SK-N-SH (cell line): ENCODE results near the gene TLR3. TPM values are rescaled to one million over a fixed set of nuclear protein-coding genes. Genes with fewer than 3 reads are reported as not detected.

ENCODE experiments used
- CTCF ChIA-PET: fragments of 300-600, 350-600 bp; formaldehyde crosslinking; extraction: SDS; loops from one replicate; lab custom pipeline; 2021; lab: Yijun Ruan, JAX
- POLR2A ChIA-PET: fragments of 350-600 bp; sonication (Branson Sonifier 250); formaldehyde crosslinking; extraction: SDS; loops from one replicate; lab custom pipeline; 2020; ENCODE audit warnings: antibody characterized with exemption, inconsistent platforms; lab: Yijun Ruan, JAX
- DNase-seq: peaks from one replicate; pipeline ENCODE4 v3.0.0; 2012
- H2AFZ ChIP-seq: fragments of 200-600 bp; sonication (generic); 2 replicates; pipeline ENCODE4 v1.8.1; 2016; ENCODE audit warnings: antibody characterized with exemption, mild to moderate bottlenecking, low read depth
- H3F3A ChIP-seq: fragments of 200-600 bp; sonication (generic); replicated peaks from 2 replicates; pipeline ENCODE3; 2016; ENCODE audit warnings: antibody characterized with exemption, mild to moderate bottlenecking; ENCODE audit not compliant: insufficient read depth
- H3K27ac ChIP-seq, 2 experiments: fragments of 200-500 bp in 1 of 2; fragments of 200-600 bp in 1 of 2; sonication (Bioruptor generic) in 1 of 2; sonication (generic), shearing (Covaris generic) in 1 of 2; 2 replicates each; pipeline versions ENCODE4 v1.5.1 to v1.6.1; 2014 to 2016; ENCODE audit warnings: low read depth in 2 of 2, inconsistent platforms in 1 of 2, low read length in 1 of 2, mild to moderate bottlenecking in 1 of 2, mixed read lengths in 1 of 2
- H3K27me3 ChIP-seq: fragments of 200-600 bp; sonication (generic), shearing (Covaris generic); 2 replicates; pipeline ENCODE4 v1.6.1; 2016; ENCODE audit warnings: mixed run types; ENCODE audit not compliant: insufficient read depth
- H3K36me3 ChIP-seq, 2 experiments: fragments of 200-500 bp in 1 of 2; fragments of 200-600 bp in 1 of 2; sonication (Bioruptor generic) in 1 of 2; sonication (generic) in 1 of 2; replicated peaks in 1 of 2; 2 replicates each; pipeline versions ENCODE3 to v1.5.1; 2014 to 2016; ENCODE audit warnings: low read length in 1 of 2, mild to moderate bottlenecking in 1 of 2; ENCODE audit not compliant: insufficient read depth in 2 of 2, control insufficient read depth in 1 of 2
- H3K4me1 ChIP-seq, 2 experiments: fragments of 200-500 bp in 1 of 2; fragments of 200-600 bp in 1 of 2; sonication (Bioruptor generic) in 1 of 2; sonication (generic), shearing (Covaris generic) in 1 of 2; 2 replicates each; pipeline versions ENCODE4 v1.5.1 to v1.6.1; 2014 to 2016; ENCODE audit warnings: low read depth in 1 of 2, low read length in 1 of 2, mixed run types in 1 of 2; ENCODE audit not compliant: insufficient read depth in 2 of 2, control insufficient read depth in 1 of 2
- H3K4me2 ChIP-seq: fragments of 200-600 bp; sonication (generic), shearing (Covaris generic); 2 replicates; pipeline ENCODE4 v1.6.1; 2017; ENCODE audit warnings: mixed run types
- H3K4me3 ChIP-seq, 2 experiments: fragments of 200-500 bp in 1 of 2; fragments of 200-600 bp in 1 of 2; sonication (Bioruptor generic) in 1 of 2; sonication (generic), shearing (Covaris generic) in 1 of 2; 2 replicates each; pipeline versions ENCODE4 v1.5.1 to v1.8.1; 2014 to 2016; ENCODE audit warnings: low read depth in 2 of 2, inconsistent platforms in 1 of 2, low read length in 1 of 2, mild to moderate bottlenecking in 1 of 2, mixed read lengths in 1 of 2, moderate library complexity in 1 of 2
- H3K79me2 ChIP-seq: fragments of 200-600 bp; sonication (generic); 2 replicates; pipeline ENCODE4 v1.8.1; 2017; ENCODE audit warnings: mild to moderate bottlenecking; ENCODE audit not compliant: insufficient read depth
- H3K9ac ChIP-seq: fragments of 200-600 bp; sonication (generic); 2 replicates; pipeline ENCODE4 v1.6.1; 2017; ENCODE audit warnings: mixed run types
- H3K9me2 ChIP-seq: fragments of 200-600 bp; sonication (generic); 2 replicates; pipeline ENCODE4 v1.6.1; 2017; ENCODE audit warnings: mixed run types
- H3K9me3 ChIP-seq: fragments of 200-600 bp; sonication (generic); 2 replicates; pipeline ENCODE4 v1.6.1; 2017; ENCODE audit warnings: mixed run types, mild to moderate bottlenecking, moderate library complexity
- H4K20me1 ChIP-seq: fragments of 200-600 bp; sonication (generic); 2 replicates; pipeline ENCODE4 v1.6.1; 2017; ENCODE audit warnings: mild to moderate bottlenecking, mixed run types; ENCODE audit not compliant: insufficient read depth
- CHD2 ChIP-seq: fragments of 150-350 bp; IDR thresholded peaks from 2 replicates; pipeline ENCODE4 v1.6.1; 2018; ENCODE audit warnings: low read length; ENCODE audit not compliant: partially characterized antibody
- CTCF ChIP-seq: fragments of 200-600 bp; sonication (generic); IDR thresholded peaks from 2 replicates; pipeline ENCODE4 v1.6.1; 2017; ENCODE audit warnings: antibody characterized with exemption, mild to moderate bottlenecking, moderate library complexity
- FOSL2 ChIP-seq: IDR thresholded peaks from 2 replicates; pipeline ENCODE4 v1.4.0; 2012; ENCODE audit warnings: low read depth, mild to moderate bottlenecking, moderate library complexity, borderline replicate concordance
- FOXM1 ChIP-seq: IDR thresholded peaks from 2 replicates; pipeline ENCODE4 v1.4.0; 2012; ENCODE audit warnings: low read depth, mild to moderate bottlenecking
- GATA2 ChIP-seq: sonication (generic); formaldehyde crosslinking; IDR thresholded peaks from 2 replicates; pipeline ENCODE4 v1.5.0; 2020; ENCODE audit warnings: mild to moderate bottlenecking, missing genetic modification reagents
- PBX3 ChIP-seq: IDR thresholded peaks from 2 replicates; pipeline ENCODE4; 2012
- RAD21 ChIP-seq: IDR thresholded peaks from 2 replicates; pipeline ENCODE4 v1.6.1; 2012; ENCODE audit warnings: mild to moderate bottlenecking, low read length
- SIN3A ChIP-seq: IDR thresholded peaks from 2 replicates; pipeline ENCODE4 v1.6.1; 2012; ENCODE audit warnings: low read depth, mild to moderate bottlenecking, low read length, moderate library complexity, borderline replicate concordance
- TAF1 ChIP-seq: IDR thresholded peaks from 2 replicates; pipeline ENCODE4 v1.6.1; 2012; ENCODE audit warnings: low read depth, mild to moderate bottlenecking, low read length, moderate library complexity, borderline replicate concordance
- USF1 ChIP-seq: IDR thresholded peaks from 2 replicates; pipeline ENCODE4 v1.4.0; 2012; ENCODE audit warnings: low read depth, borderline replicate concordance
- YY1 ChIP-seq: IDR thresholded peaks from 2 replicates; pipeline ENCODE4 v1.4.0; 2012; ENCODE audit warnings: low read depth, mild to moderate bottlenecking
- WGBS: methylation state at CpG from one replicate; pipeline ENCODE4 v1.1.6; 2017; ENCODE audit warnings: low lambda C conversion rate; 5-methylcytosine and 5-hydroxymethylcytosine counted together
- polyA plus RNA-seq, 3 experiments: library from polyadenylated mRNA; depleted of rRNA; stranded (reverse); fragments of >200 nt; gene quantifications; 2 replicates each; pipeline ENCODE4 v1.2.3, GENCODE V29; 2012

Gene TLR3
- polyA plus RNA-seq, 1 of the 3 experiments (the other 2 are of a cell fraction), result 0.51 TPM

- peaks cover 7% of the 10 kb centered on the region; the same call in 1 of the 2 replicates for H3K27me3 ChIP-seq
- H3K36me3 ChIP-seq, result no peaks in the 10 kb centered on the region
- H3K79me2 ChIP-seq, result no peaks in the 10 kb centered on the region
- WGBS, result 52% methylated on average over 2 of the region's 2 CpGs
- CTCF ChIA-PET, result interaction anchor here (2.1 kb wide), 1 partner anchor 94 kb away, joined by 12 read pairs; no protein-coding TSS in a partner anchor
- H3K9ac ChIP-seq, result no peak overlapping the region
- no peaks in the 10 kb centered on the region for H4K20me1 ChIP-seq
- no peak overlapping the region for H3K4me2 ChIP-seq
- no peak overlapping the region for H2AFZ ChIP-seq
- no peaks in the 10 kb centered on the region for H3K9me2 ChIP-seq
- DNase-seq, result no peak
- TF ChIP-seq GATA2 (CRISPR knock-in tag) (peak; percentile 67), YY1 (no peak)
- peaks cover 0 to 2% of the 10 kb centered on the region in 2 experiments; a peak in 1 of 4 replicates for H3K4me1 ChIP-seq
- no peaks in the 10 kb centered on the region for H3K9me3 ChIP-seq
- POLR2A ChIA-PET, result no interaction called here
- no peaks in the 10 kb centered on the region for H3F3A ChIP-seq
- H3K27ac ChIP-seq, result no peak overlapping the region
- H3K4me3 ChIP-seq, result no peak overlapping the region
Measured at GRCh38 chr4:186131935-186132334, 63.0 kb downstream of the TLR3 start.

- peaks cover 0 to 2% of the 10 kb centered on the region in 2 experiments; a peak in 1 of 4 replicates for H3K4me1 ChIP-seq
- no peak overlapping the region for H2AFZ ChIP-seq
- WGBS, result 24% methylated on average over 4 of the region's 4 CpGs
- no peak for DNase-seq
- no peaks in the 10 kb centered on the region for H3F3A ChIP-seq
- no peaks in the 10 kb centered on the region for H3K79me2 ChIP-seq
- no peak overlapping the region for H3K4me3 ChIP-seq
- no peaks in the 10 kb centered on the region for H3K9me2 ChIP-seq
- peak overlapping the region; percentile 31; the same call in 1 of the 2 replicates for H3K4me2 ChIP-seq
- no peak for TF ChIP-seq CHD2
- TF ChIP-seq TAF1, result no peak
- peak; percentile 40 for TF ChIP-seq CTCF
- no peak for TF ChIP-seq FOXM1
- no peak for TF ChIP-seq PBX3
- TF ChIP-seq RAD21, result 0 out of 2 replicates have a peak, but pooled peaks have one; percentile 7
- TF ChIP-seq SIN3A, result no peak
- no peak; the same call in 1 of the 2 replicates for TF ChIP-seq FOSL2
- TF ChIP-seq USF1, result no peak
- H3K27ac ChIP-seq, result no peak overlapping the region
- H4K20me1 ChIP-seq, result no peaks in the 10 kb centered on the region
- CTCF ChIA-PET, result interaction anchor here (0.8 to 2.1 kb wide), 5 partner anchors 11 to 111 kb away, joined by 3 to 12 read pairs (median 3); no protein-coding TSS in a partner anchor
- POLR2A ChIA-PET, result no interaction called here
- H3K9ac ChIP-seq, result no peak overlapping the region
- no peaks in the 10 kb centered on the region for H3K9me3 ChIP-seq
- H3K36me3 ChIP-seq, result no peaks in the 10 kb centered on the region
- peaks cover 7% of the 10 kb centered on the region; the same call in 1 of the 2 replicates for H3K27me3 ChIP-seq
Measured at GRCh38 chr4:186132577-186133242, 63.8 kb downstream of the TLR3 start.
